Measurements from ENCODE around the gene PKDREJ.

DNA sequence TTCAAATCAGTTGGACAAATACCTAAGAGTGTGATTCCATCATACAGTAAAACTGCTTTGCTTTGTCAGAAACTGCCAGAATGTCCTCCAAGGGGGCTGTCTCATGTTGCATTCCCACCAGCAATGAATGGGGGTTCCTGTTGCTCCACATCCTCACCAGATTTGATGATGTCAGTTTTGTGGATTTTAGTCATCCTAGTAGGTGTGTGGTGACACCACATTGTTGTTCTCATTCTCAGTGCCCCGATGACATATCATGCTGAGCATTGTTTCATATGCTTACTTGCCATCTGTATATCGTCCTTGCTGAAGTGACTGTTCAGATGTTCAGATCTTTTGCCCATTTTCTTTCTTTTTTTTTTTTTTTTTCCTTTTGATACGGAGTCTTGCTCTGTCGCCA, 50.1 kb downstream of the PKDREJ start:
- TF ChIP-seq, protein P1, sequence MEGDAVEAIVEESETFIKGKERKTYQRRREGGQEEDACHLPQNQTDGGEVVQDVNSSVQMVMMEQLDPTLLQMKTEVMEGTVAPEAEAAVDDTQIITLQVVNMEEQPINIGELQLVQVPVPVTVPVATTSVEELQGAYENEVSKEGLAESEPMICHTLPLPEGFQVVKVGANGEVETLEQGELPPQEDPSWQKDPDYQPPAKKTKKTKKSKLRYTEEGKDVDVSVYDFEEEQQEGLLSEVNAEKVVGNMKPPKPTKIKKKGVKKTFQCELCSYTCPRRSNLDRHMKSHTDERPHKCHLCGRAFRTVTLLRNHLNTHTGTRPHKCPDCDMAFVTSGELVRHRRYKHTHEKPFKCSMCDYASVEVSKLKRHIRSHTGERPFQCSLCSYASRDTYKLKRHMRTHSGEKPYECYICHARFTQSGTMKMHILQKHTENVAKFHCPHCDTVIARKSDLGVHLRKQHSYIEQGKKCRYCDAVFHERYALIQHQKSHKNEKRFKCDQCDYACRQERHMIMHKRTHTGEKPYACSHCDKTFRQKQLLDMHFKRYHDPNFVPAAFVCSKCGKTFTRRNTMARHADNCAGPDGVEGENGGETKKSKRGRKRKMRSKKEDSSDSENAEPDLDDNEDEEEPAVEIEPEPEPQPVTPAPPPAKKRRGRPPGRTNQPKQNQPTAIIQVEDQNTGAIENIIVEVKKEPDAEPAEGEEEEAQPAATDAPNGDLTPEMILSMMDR (IDR thresholded peaks at IDR 0.05), result no peak
- TF ChIP-seq POLR2A (IDR thresholded peaks at IDR 0.05), result no peak
